Left ventricle myocardium superior (tissue), 1 donor: ENCODE measurements around the gene PCDHB11. TPM values are rescaled to one million over a fixed set of nuclear protein-coding genes. Genes with fewer than 3 reads are reported as not detected.
"Not testable (repeated sequence)": the region's sequence is repeated elsewhere in the genome, so short reads cannot be mapped to it uniquely, and the experiment has no call there.

ENCODE experiments used
- ATAC-seq: fragments of 200-7000 bp; cut with Tn5 transposase; one replicate; pipeline ENCODE4 v1.9.1; 2020; ENCODE audit warnings: mild to moderate bottlenecking, moderate library complexity
- DNase-seq: peaks from one replicate; pipeline ENCODE4 v3.0.0-alpha.2; 2020
- intact Hi-C: fragments of 100-400 bp; cut with micrococcal nuclease; formaldehyde crosslinking; loops from one replicate; pipeline ENCODE4 v1.11.0; 2022
- total RNA-seq: library from RNA; stranded (reverse); fragmentation: NEBNext Ultra II Directional; extraction: Animal tissue kit (Norgen Biotek cat#: 25700); gene quantifications from one replicate; pipeline ENCODE4 v1.2.1, GENCODE V29; 2021
- donor health status: DM: no; HTN: yes; CAD: no; lungs with severe emphysema.

PCDHB11 gene
- total RNA-seq, 1 donor from 2014 or later = 0.74 TPM

- intact Hi-C loops, DNase-seq, ATAC-seq: not testable (repeated sequence)
Measured at GRCh38 chr5:141225421-141225820, 26.0 kb downstream of the PCDHB11 start.

- intact Hi-C loops = no loop called here
- ATAC-seq (no peak), DNase-seq (no peak)
Measured at GRCh38 chr5:141234109-141234667, 34.8 kb downstream of the PCDHB11 start.

GRCh38 chr5:141235922-141236321 lies 36.5 kb downstream of the PCDHB11 start:
- DNase-seq, ATAC-seq, intact Hi-C loops: not testable (repeated sequence)

GRCh38 chr5:141236516-141237313 lies 37.3 kb downstream of the PCDHB11 start:
- intact Hi-C loops = no loop called here
- no peak for ATAC-seq
- no peak for DNase-seq

- intact Hi-C loops = no loop called here
- no peak for DNase-seq
Measured at GRCh38 chr5:141241496-141241895, 42.1 kb downstream of the PCDHB11 start.

GRCh38 chr5:141245250-141245717 lies 45.9 kb downstream of the PCDHB11 start, which contains the start of gene PCDHB15:
TSS of gene PCDHB15 (plus strand) at chr5:141245395. CDS start at chr5:141245579, 184 bp downstream.
- ATAC-seq (no peak), DNase-seq (peak; percentile 42)
- intact Hi-C loops = no loop called here

More at GRCh38 chr5:141241496-141241895, 42.1 kb downstream of the PCDHB11 start:
- ATAC-seq = no peak

GRCh38 chr5:141246971-141247370 lies 47.5 kb downstream of the PCDHB11 start:
- ATAC-seq, intact Hi-C loops, DNase-seq: not testable (repeated sequence)

- intact Hi-C loops, DNase-seq, ATAC-seq: not testable (repeated sequence)
Measured at GRCh38 chr5:141247434-141247833, 48.0 kb downstream of the PCDHB11 start.

GRCh38 chr5:141250576-141250975 lies 51.1 kb downstream of the PCDHB11 start:
- DNase-seq (no peak), ATAC-seq (no peak)
- intact Hi-C loops = no loop called here

Other genes starting within 250 kb of the PCDHB11 start
- 0.10 TPM for gene PCDHAC2, start 233.2 kb upstream of the PCDHB11 start, total RNA-seq
- not detected for gene PCDHB1, start 148.3 kb upstream of the PCDHB11 start, total RNA-seq
- 2.2 TPM for gene PCDHB2, start 105.0 kb upstream of the PCDHB11 start, total RNA-seq
- gene PCDHB3, start 99.2 kb upstream of the PCDHB11 start, total RNA-seq = 0.99 TPM
- gene PCDHB4, start 77.8 kb upstream of the PCDHB11 start, total RNA-seq = 1.5 TPM
- 3.1 TPM for gene PCDHB5, start 64.4 kb upstream of the PCDHB11 start, total RNA-seq
- 0.32 TPM for gene PCDHB6, start 49.6 kb upstream of the PCDHB11 start, total RNA-seq
- gene PCDHB7, start 27.0 kb upstream of the PCDHB11 start, total RNA-seq = 0.77 TPM
- 1.8 TPM for gene PCDHB8, start 21.8 kb upstream of the PCDHB11 start, total RNA-seq
- 2.7 TPM for gene PCDHB16, start 17.2 kb upstream of the PCDHB11 start, total RNA-seq
- 0.59 TPM for gene PCDHB9, start 12.5 kb upstream of the PCDHB11 start, total RNA-seq
- 0.64 TPM for gene PCDHB10, start 7.3 kb upstream of the PCDHB11 start, total RNA-seq
- 1.3 TPM for gene PCDHB12, start 9.1 kb downstream of the PCDHB11 start, total RNA-seq
- 1.7 TPM for gene PCDHB13, start 14.3 kb downstream of the PCDHB11 start, total RNA-seq
- 2.5 TPM for gene PCDHB14, start 23.7 kb downstream of the PCDHB11 start, total RNA-seq
- gene PCDHB15, start 45.8 kb downstream of the PCDHB11 start, total RNA-seq = 2.6 TPM
- gene SLC25A2, start 104.4 kb downstream of the PCDHB11 start, total RNA-seq = not detected
- 106 TPM for gene TAF7, start 121.2 kb downstream of the PCDHB11 start, total RNA-seq
- gene PCDHGA1, start 130.9 kb downstream of the PCDHB11 start, total RNA-seq = 3.0 TPM
- gene PCDHGA2, start 139.1 kb downstream of the PCDHB11 start, total RNA-seq = 6.0 TPM
- 12.1 TPM for gene PCDHGA3, start 144.2 kb downstream of the PCDHB11 start, total RNA-seq
- gene PCDHGB1, start 150.5 kb downstream of the PCDHB11 start, total RNA-seq = 7.1 TPM
- gene PCDHGA4, start 155.4 kb downstream of the PCDHB11 start, total RNA-seq = 8.4 TPM
- gene PCDHGB2, start 160.4 kb downstream of the PCDHB11 start, total RNA-seq = 8.7 TPM
- 5.3 TPM for gene PCDHGA5, start 164.5 kb downstream of the PCDHB11 start, total RNA-seq
- 7.2 TPM for gene PCDHGB3, start 170.6 kb downstream of the PCDHB11 start, total RNA-seq
- gene PCDHGA6, start 174.3 kb downstream of the PCDHB11 start, total RNA-seq = 5.7 TPM
- 7.0 TPM for gene PCDHGA7, start 183.1 kb downstream of the PCDHB11 start, total RNA-seq
- gene PCDHGB4, start 188.1 kb downstream of the PCDHB11 start, total RNA-seq = 5.4 TPM
- 9.1 TPM for gene PCDHGA8, start 193.0 kb downstream of the PCDHB11 start, total RNA-seq
- 6.4 TPM for gene PCDHGB5, start 198.3 kb downstream of the PCDHB11 start, total RNA-seq
- gene PCDHGA9, start 203.2 kb downstream of the PCDHB11 start, total RNA-seq = 4.5 TPM
- gene PCDHGB6, start 208.4 kb downstream of the PCDHB11 start, total RNA-seq = 4.7 TPM
- gene PCDHGA10, start 213.4 kb downstream of the PCDHB11 start, total RNA-seq = 5.3 TPM
- 8.8 TPM for gene PCDHGB7, start 218.1 kb downstream of the PCDHB11 start, total RNA-seq
- gene PCDHGA11, start 221.4 kb downstream of the PCDHB11 start, total RNA-seq = 5.0 TPM
- 5.1 TPM for gene PCDHGA12, start 230.9 kb downstream of the PCDHB11 start, total RNA-seq